Measurements from ENCODE around the gene SLC8A2. TPM values are rescaled to one million over a fixed set of nuclear protein-coding genes. Genes with fewer than 3 reads are reported as not detected.

The SLC8A2 gene
- total RNA-seq, 5 donors from 2014 or later (not counting 1 experiment from before 2014, with no cell fraction given), result not detected

DNA sequence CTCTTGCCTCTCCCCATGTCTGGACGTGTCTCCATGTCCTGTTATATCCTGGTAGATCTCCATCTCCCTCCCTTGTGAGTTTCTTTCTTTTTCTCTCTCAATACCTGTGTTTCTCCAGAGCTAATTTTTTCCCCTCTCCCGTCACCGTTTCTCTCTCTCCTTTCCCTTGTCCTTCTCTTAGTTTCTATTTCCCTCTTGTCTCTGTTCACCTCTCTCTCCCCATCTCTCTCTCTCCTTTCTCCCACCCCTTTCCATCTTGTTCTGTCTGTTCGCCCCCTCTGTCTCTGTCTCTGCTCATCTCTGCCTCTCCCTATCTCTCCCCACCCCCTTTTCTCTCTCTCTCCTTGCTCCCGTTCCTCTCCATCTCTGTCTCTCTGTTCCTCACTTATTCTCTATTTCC is 13.0 kb downstream of the SLC8A2 start:
- H3K27me3 ChIP-seq (replicated peaks in 1 of 2; ENCODE audit: control insufficient read depth in 2 of 2, extremely low read depth in 1 of 2, insufficient read depth in 2 of 2, low read length in 1 of 2), result peaks cover 12 to 65% of the 10 kb centered on the region in 2 experiments
- CTCF ChIA-PET, result interaction anchor here in 1 of 2 donors (0.6 kb wide), 1 partner anchor 22 kb away, joined by 9 read pairs; no protein-coding TSS in a partner anchor
- H3K27me3 Mint-ChIP-seq, result peaks cover 31 to 36% of the 10 kb centered on the region in 2 donors
- 31% methylated on average over 5 of the region's 5 CpGs for WGBS (ENCODE audit: insufficient coverage)
- POLR2A ChIA-PET, result no interaction called here
- H3K36me3 ChIP-seq (ENCODE audit: control insufficient read depth in 2 of 2, extremely low read depth in 1 of 2, insufficient read depth in 1 of 2, low read length in 1 of 2), result no peaks in the 10 kb centered on the region
- DNase-seq, result no peak
- H3K4me1 ChIP-seq (ENCODE audit: control insufficient read depth in 1 of 2, extremely low read depth in 1 of 2, insufficient read depth in 2 of 2, low read length in 2 of 2), result no peaks in the 10 kb centered on the region
- peaks cover 0 to 7% (median 4%) of the 10 kb centered on the region in 3 donors for H3K9me3 Mint-ChIP-seq
- no peak overlapping the region for H3K27ac Mint-ChIP-seq
- H3K36me3 Mint-ChIP-seq, result no peaks in the 10 kb centered on the region
- no peak overlapping the region for H3K4me3 ChIP-seq (ENCODE audit: control insufficient read depth in 1 of 2, extremely low read depth in 1 of 2, low read length in 1 of 2)
- ATAC-seq (replicated peaks in 1 of 4), result no peak
- H3K27ac ChIP-seq (ENCODE audit: low read length), result no peak overlapping the region
- no peak overlapping the region for H3K4me3 Mint-ChIP-seq
- peaks cover 0 to 2% (median 0%) of the 10 kb centered on the region in 3 donors for H3K4me1 Mint-ChIP-seq
- no peaks in the 10 kb centered on the region for H3K9me3 ChIP-seq

- ChIA-PET CTCF (no interaction called here), POLR2A (no interaction called here)
- Histone ChIP-seq H3K4me1 (ENCODE audit: control insufficient read depth in 1 of 2, extremely low read depth in 1 of 2, insufficient read depth in 2 of 2, low read length in 2 of 2) (no peaks in the 10 kb centered on the region), H3K9me3 (no peaks in the 10 kb centered on the region), H3K27ac (ENCODE audit: low read length) (no peak overlapping the region), H3K36me3 (ENCODE audit: control insufficient read depth in 2 of 2, extremely low read depth in 1 of 2, insufficient read depth in 1 of 2, low read length in 1 of 2) (no peaks in the 10 kb centered on the region), H3K27me3 (replicated peaks in 1 of 2; ENCODE audit: control insufficient read depth in 2 of 2, extremely low read depth in 1 of 2, insufficient read depth in 2 of 2, low read length in 1 of 2) (peaks cover 12 to 74% of the 10 kb centered on the region in 2 experiments), H3K4me3 (ENCODE audit: control insufficient read depth in 1 of 2, extremely low read depth in 1 of 2, low read length in 1 of 2) (no peak overlapping the region)
- H3K9me3 Mint-ChIP-seq, result peaks cover 0 to 7% (median 4%) of the 10 kb centered on the region in 3 donors
- H3K27ac Mint-ChIP-seq, result no peak overlapping the region
- H3K4me3 Mint-ChIP-seq, result no peak overlapping the region
- H3K36me3 Mint-ChIP-seq, result no peaks in the 10 kb centered on the region
- ATAC-seq (replicated peaks in 1 of 4) (no peak), DNase-seq (no peak)
- peaks cover 0 to 2% (median 0%) of the 10 kb centered on the region in 3 donors for H3K4me1 Mint-ChIP-seq
- H3K27me3 Mint-ChIP-seq, result peaks cover 28 to 31% of the 10 kb centered on the region in 2 donors
- WGBS (ENCODE audit: insufficient coverage), result 40% methylated on average over 75 of the region's 77 CpGs
These were observed 14.8 kb downstream of the SLC8A2 start for GRCh38 chr19:47456721-47457474.

GRCh38 chr19:47450478-47450877 is 21.2 kb downstream of the SLC8A2 start:
- H3K9me3 Mint-ChIP-seq, result peaks cover 0 to 2% (median 2%) of the 10 kb centered on the region in 3 donors
- Histone ChIP-seq H3K27me3 (replicated peaks in 1 of 2; ENCODE audit: control insufficient read depth in 2 of 2, extremely low read depth in 1 of 2, insufficient read depth in 2 of 2, low read length in 1 of 2) (peaks cover 5 to 59% of the 10 kb centered on the region in 2 experiments), H3K4me1 (ENCODE audit: control insufficient read depth in 1 of 2, extremely low read depth in 1 of 2, insufficient read depth in 2 of 2, low read length in 2 of 2) (peaks cover 10 to 23% of the 10 kb centered on the region in 2 experiments), H3K36me3 (ENCODE audit: control insufficient read depth in 2 of 2, extremely low read depth in 1 of 2, insufficient read depth in 1 of 2, low read length in 1 of 2) (no peaks in the 10 kb centered on the region), H3K4me3 (ENCODE audit: control insufficient read depth in 1 of 2, extremely low read depth in 1 of 2, low read length in 1 of 2) (no peak overlapping the region), H3K27ac (ENCODE audit: low read length) (no peak overlapping the region), H3K9me3 (no peaks in the 10 kb centered on the region)
- H3K4me3 Mint-ChIP-seq, result no peak overlapping the region
- ATAC-seq (replicated peaks in 1 of 4) (no peak), DNase-seq (no peak)
- WGBS (ENCODE audit: insufficient coverage), result 52% methylated on average over 5 of the region's 7 CpGs
- peaks cover 17 to 23% (median 17%) of the 10 kb centered on the region in 3 donors for H3K4me1 Mint-ChIP-seq
- no peaks in the 10 kb centered on the region for H3K36me3 Mint-ChIP-seq
- no peak overlapping the region for H3K27ac Mint-ChIP-seq
- ChIA-PET POLR2A (no interaction called here), CTCF (no interaction called here)
- H3K27me3 Mint-ChIP-seq, result peaks cover 45% of the 10 kb centered on the region in 2 donors

- H3K27me3 ChIP-seq (replicated peaks in 1 of 2; ENCODE audit: control insufficient read depth in 2 of 2, extremely low read depth in 1 of 2, insufficient read depth in 2 of 2, low read length in 1 of 2), result peaks cover 5 to 62% of the 10 kb centered on the region in 2 experiments
- H3K36me3 ChIP-seq (ENCODE audit: control insufficient read depth in 2 of 2, extremely low read depth in 1 of 2, insufficient read depth in 1 of 2, low read length in 1 of 2), result no peaks in the 10 kb centered on the region
- H3K27me3 Mint-ChIP-seq, result peaks cover 49 to 50% of the 10 kb centered on the region in 2 donors
- H3K4me1 Mint-ChIP-seq, result peaks cover 36 to 43% (median 38%) of the 10 kb centered on the region in 3 donors
- H3K36me3 Mint-ChIP-seq, result no peaks in the 10 kb centered on the region
- no peaks in the 10 kb centered on the region for H3K9me3 Mint-ChIP-seq
- no peak overlapping the region for H3K27ac Mint-ChIP-seq
- DNase-seq (no peak), ATAC-seq (replicated peaks in 1 of 4) (no peak)
- ChIA-PET CTCF (interaction anchor here in 1 of 2 donors (1.0 kb wide), 1 partner anchor 20 kb away, joined by 4 read pairs; no protein-coding TSS in a partner anchor), POLR2A (no interaction called here)
- H3K4me3 ChIP-seq (ENCODE audit: control insufficient read depth in 1 of 2, extremely low read depth in 1 of 2, low read length in 1 of 2), result no peak overlapping the region
- WGBS (ENCODE audit: insufficient coverage), result 27% methylated on average over 8 of the region's 9 CpGs
- H3K27ac ChIP-seq (ENCODE audit: low read length), result no peak overlapping the region
- peak overlapping the region in 1 of 3 donors; percentile 87 for H3K4me3 Mint-ChIP-seq
- H3K4me1 ChIP-seq (ENCODE audit: control insufficient read depth in 1 of 2, extremely low read depth in 1 of 2, insufficient read depth in 2 of 2, low read length in 2 of 2), result peaks cover 15 to 45% of the 10 kb centered on the region in 2 experiments
- H3K9me3 ChIP-seq, result no peaks in the 10 kb centered on the region
These were observed 23.3 kb downstream of the SLC8A2 start for GRCh38 chr19:47448360-47448727.

DNA sequence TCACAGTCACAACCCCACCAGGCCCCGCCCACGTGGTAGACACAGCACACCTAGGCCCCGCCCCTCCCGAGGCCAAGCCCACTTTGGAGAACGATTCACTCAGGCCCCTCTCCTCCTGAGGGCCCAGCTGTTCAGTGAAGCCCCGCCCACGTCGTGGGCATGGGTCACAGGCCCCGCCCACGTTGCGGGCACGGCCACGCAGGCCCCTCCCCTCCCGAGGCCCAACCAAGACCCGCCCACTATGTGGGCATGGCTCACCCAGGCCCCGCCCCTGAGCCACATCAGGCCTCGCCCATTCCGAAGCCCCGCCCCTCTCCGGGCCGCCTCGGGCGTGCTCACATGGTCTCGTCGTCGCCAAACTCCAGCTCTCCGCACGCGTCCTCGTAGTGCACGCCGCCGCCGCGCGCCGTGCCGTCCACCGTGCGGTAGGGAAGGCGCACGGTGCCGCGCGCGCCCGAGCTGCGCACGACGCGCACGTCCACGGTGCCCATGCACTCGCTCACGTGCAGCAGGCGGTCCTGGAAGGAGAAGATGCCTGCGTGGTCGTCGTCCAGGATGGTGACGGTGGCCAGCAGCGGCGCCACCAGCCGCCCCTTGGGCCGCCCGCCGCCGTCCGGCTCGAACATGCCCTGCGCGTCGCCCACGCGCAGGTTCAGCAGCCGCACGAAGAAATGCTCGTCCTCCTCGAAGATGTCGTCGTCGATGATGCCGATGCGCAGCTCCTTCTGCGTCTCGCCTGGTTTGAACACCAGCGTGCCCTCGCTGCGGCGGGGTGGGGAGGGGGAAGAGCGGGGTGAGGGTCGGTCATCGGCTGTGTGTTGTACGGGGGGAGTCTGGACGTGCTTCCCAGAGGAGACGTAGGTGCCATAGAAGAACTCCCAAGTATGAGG is 24.0 kb downstream of the SLC8A2 start:
- Mint-ChIP-seq H3K36me3 (no peaks in the 10 kb centered on the region), H3K4me1 (peaks cover 41 to 49% (median 45%) of the 10 kb centered on the region in 3 donors), H3K27ac (no peak overlapping the region), H3K27me3 (peaks cover 55 to 56% of the 10 kb centered on the region in 2 donors), H3K4me3 (peak overlapping the region in 1 of 3 donors; percentile 87), H3K9me3 (no peaks in the 10 kb centered on the region)
- 10% methylated on average over 89 of the region's 95 CpGs for WGBS (ENCODE audit: insufficient coverage)
- Histone ChIP-seq H3K27ac (ENCODE audit: low read length) (no peak overlapping the region), H3K27me3 (replicated peaks in 1 of 2; ENCODE audit: control insufficient read depth in 2 of 2, extremely low read depth in 1 of 2, insufficient read depth in 2 of 2, low read length in 1 of 2) (peaks cover 5 to 64% of the 10 kb centered on the region in 2 experiments), H3K9me3 (no peaks in the 10 kb centered on the region), H3K4me3 (ENCODE audit: control insufficient read depth in 1 of 2, extremely low read depth in 1 of 2, low read length in 1 of 2) (no peak overlapping the region), H3K36me3 (ENCODE audit: control insufficient read depth in 2 of 2, extremely low read depth in 1 of 2, insufficient read depth in 1 of 2, low read length in 1 of 2) (no peaks in the 10 kb centered on the region), H3K4me1 (ENCODE audit: control insufficient read depth in 1 of 2, extremely low read depth in 1 of 2, insufficient read depth in 2 of 2, low read length in 2 of 2) (peaks cover 15 to 49% of the 10 kb centered on the region in 2 experiments)
- ChIA-PET POLR2A (no interaction called here), CTCF (interaction anchor here in 1 of 2 donors (0.5 to 1.0 kb wide), 3 partner anchors 13 to 20 kb away, joined by 3 to 7 read pairs (median 4); no protein-coding TSS in a partner anchor)
- peak in 31 of 35 experiments; percentile 17 to 68 (median 46) for DNase-seq
- peak; percentile 25 to 65 (median 48) for ATAC-seq (replicated peaks in 1 of 4)
